ENCODE measurements around the gene AMN1. TPM values are rescaled to one million over a fixed set of nuclear protein-coding genes. Genes with fewer than 3 reads are reported as not detected.

Gene AMN1
- total RNA-seq, 1 donor from 2014 or later = 0.75 TPM

- TF ChIP-seq CTCF (IDR thresholded peaks at IDR 0.05) = no peak
- Histone ChIP-seq H3K27me3 (no peaks in the 10 kb centered on the region), H3K4me3 (peak overlapping the region; percentile 56 to 84), H3K4me1 (peaks cover 10 to 40% of the 10 kb centered on the region in 2 donors), H3K9me3 (peaks cover 0 to 36% of the 10 kb centered on the region in 2 donors), H3K36me3 (no peaks in the 10 kb centered on the region), H3K27ac (peak overlapping the region; percentile 92 to 96)
- intact Hi-C loops (cut with DNase I) = loop anchor here (1.0 to 2.0 kb wide), 6 partner anchors 70 to 949 kb away; partner anchors contain the start of genes BICD1, DENND5B, DNM1L and ETFBKMT
- no peak for DNase-seq (ENCODE audit: low spot score in 2 of 2)
These were observed 884 bp upstream of the AMN1 start for GRCh38 chr12:31729705-31730104.

- Histone ChIP-seq H3K9me3 (peaks cover 4 to 29% of the 10 kb centered on the region in 2 donors), H3K27ac (peak overlapping the region; percentile 92 to 96), H3K4me1 (peaks cover 10 to 33% of the 10 kb centered on the region in 2 donors), H3K4me3 (peak overlapping the region; percentile 56 to 84), H3K27me3 (no peaks in the 10 kb centered on the region), H3K36me3 (no peaks in the 10 kb centered on the region)
- TF ChIP-seq CTCF (IDR thresholded peaks at IDR 0.05) = no peak
- intact Hi-C loops (cut with DNase I) = loop anchor here (2.0 kb wide), 4 partner anchors 138 to 950 kb away; partner anchors contain the start of genes BICD1, DENND5B, DNM1L and SINHCAF
- DNase-seq (ENCODE audit: low spot score in 2 of 2) = no peak
These were observed 418 bp downstream of the AMN1 start for GRCh38 chr12:31728289-31728916.

GRCh38 chr12:31727192-31727591 is 1.6 kb downstream of the AMN1 start:
- intact Hi-C loops (cut with DNase I) = no loop called here

GRCh38 chr12:31726575-31726974 is 2.2 kb downstream of the AMN1 start:
- peaks cover 5 to 35% of the 10 kb centered on the region in 2 donors for H3K9me3 ChIP-seq
- peak overlapping the region in 1 of 2 donors; percentile 13 for H3K27ac ChIP-seq
- peaks cover 10 to 19% of the 10 kb centered on the region in 2 donors for H3K4me1 ChIP-seq
- no peak for TF ChIP-seq CTCF (IDR thresholded peaks at IDR 0.05)
- intact Hi-C loops (cut with DNase I) = no loop called here
- no peak overlapping the region for H3K4me3 ChIP-seq
- no peaks in the 10 kb centered on the region for H3K27me3 ChIP-seq
- DNase-seq (ENCODE audit: low spot score in 2 of 2) = no peak
- H3K36me3 ChIP-seq = peaks cover 0 to 10% of the 10 kb centered on the region in 2 donors

More at GRCh38 chr12:31727192-31727591, 1.6 kb downstream of the AMN1 start:
- H3K36me3 ChIP-seq = peaks cover 0 to 10% of the 10 kb centered on the region in 2 donors
- DNase-seq (ENCODE audit: low spot score in 2 of 2) = no peak
- TF ChIP-seq CTCF (IDR thresholded peaks at IDR 0.05) = no peak
- H3K9me3 ChIP-seq = peaks cover 5 to 31% of the 10 kb centered on the region in 2 donors
- H3K4me3 ChIP-seq = no peak overlapping the region
- peaks cover 10 to 22% of the 10 kb centered on the region in 2 donors for H3K4me1 ChIP-seq
- no peaks in the 10 kb centered on the region for H3K27me3 ChIP-seq
- peak overlapping the region in 1 of 2 donors; percentile 14 for H3K27ac ChIP-seq

- DNase-seq (ENCODE audit: low spot score in 2 of 2) = no peak
- peaks cover 5 to 37% of the 10 kb centered on the region in 2 donors for H3K9me3 ChIP-seq
- no peak overlapping the region for H3K4me3 ChIP-seq
- no peak for TF ChIP-seq CTCF (IDR thresholded peaks at IDR 0.05)
- no peaks in the 10 kb centered on the region for H3K27me3 ChIP-seq
- intact Hi-C loops (cut with DNase I) = no loop called here
- H3K36me3 ChIP-seq = peaks cover 7 to 24% of the 10 kb centered on the region in 2 donors
- H3K4me1 ChIP-seq = peaks cover 0 to 2% of the 10 kb centered on the region in 2 donors
- no peak overlapping the region for H3K27ac ChIP-seq
These were observed 4.3 kb downstream of the AMN1 start for GRCh38 chr12:31724557-31724956.
